K562 (cell line): ENCODE measurements around the gene DNAH8. TPM values are rescaled to one million over a fixed set of nuclear protein-coding genes. Genes with fewer than 3 reads are reported as not detected.

ENCODE experiments used
- ARID2 ChIP-seq: fragments of 450-650 bp; IDR thresholded peaks from 2 replicates; pipeline ENCODE4 v1.6.1; 2017; ENCODE audit warnings: antibody characterized with exemption, mild to moderate bottlenecking
- BCOR ChIP-seq: fragments of 450-650 bp; IDR thresholded peaks from 2 replicates; pipeline ENCODE4 v1.6.1; 2016
- CBX5 ChIP-seq: IDR thresholded peaks from 2 replicates; pipeline ENCODE4 v1.6.1; 2014; ENCODE audit warnings: low read depth, borderline replicate concordance
- HMGN3 ChIP-seq: IDR thresholded peaks from 2 replicates; pipeline ENCODE4 v1.6.1; 2011; ENCODE audit warnings: borderline replicate concordance, low read depth, mild to moderate bottlenecking, mixed read lengths, low read length; ENCODE audit not compliant: insufficient read length; ENCODE audit errors: extremely low read depth
- SP1 ChIP-seq: sonication (generic); formaldehyde crosslinking; IDR thresholded peaks from 2 replicates; pipeline ENCODE4 v1.8.1; 2022; ENCODE audit warnings: mild to moderate bottlenecking, missing genetic modification reagents
- SRF ChIP-seq, 2 experiments: fragments of 250-450, 450-650 bp in 1 of 2; sonication (Bioruptor Pico) in 1 of 2; sonication (generic) in 1 of 2; formaldehyde crosslinking; IDR thresholded peaks; 2 replicates each; pipeline versions ENCODE4 v1.5.0 to v1.5.1; 2020 to 2022; ENCODE audit warnings: mild to moderate bottlenecking in 1 of 2, missing genetic modification reagents in 1 of 2
- TBL1XR1 ChIP-seq, 2 experiments: IDR thresholded peaks; 2 replicates each; pipeline ENCODE4 v1.6.1; 2012; ENCODE audit warnings: improper control_type of control experiment in 2 of 2, low read length in 2 of 2, mild to moderate bottlenecking in 1 of 2
- ZNF121 ChIP-seq: sonication (generic); formaldehyde crosslinking; conservative IDR thresholded peaks from 2 replicates; pipeline ENCODE4 v1.8.0; 2022; ENCODE audit warnings: missing genetic modification reagents
- ZNF184 ChIP-seq: sonication (generic); formaldehyde crosslinking; IDR thresholded peaks from 2 replicates; pipeline ENCODE4 v1.5.0; 2020; ENCODE audit warnings: missing genetic modification reagents
- ZNF507 ChIP-seq: conservative IDR thresholded peaks from 2 replicates; pipeline ENCODE4 v1.6.1; 2017; ENCODE audit warnings: missing genetic modification characterization, missing compliant biosample characterization
- polyA plus RNA-seq, 8 experiments: library from polyadenylated mRNA; depleted of rRNA in 4 of 8; stranded (reverse) in 5 of 8; unstranded in 3 of 8; fragments of >200 nt; fragmentation: Nextera tagmentation in 2 of 8; fragmentation: Illumina TruSeq in 1 of 8; extraction: Ambion mirVana in 2 of 8; extraction: Trizol in 1 of 8; gene quantifications; 2 replicates each; pipeline versions ENCODE4 v1.2.1 to v1.2.3, GENCODE V29; 2011 to 2014; ENCODE audit warnings: inconsistent platforms in 1 of 8, missing spikeins in 1 of 8
- total RNA-seq, 7 experiments: library from RNA; depleted of rRNA in 6 of 7; stranded (reverse); fragments of >200 nt in 6 of 7; fragmentation: Illumina TruSeq in 2 of 7; extraction: Trizol in 2 of 7; gene quantifications; 2 replicates each; pipeline versions ENCODE4 v1.2.1 to v1.2.3, GENCODE V29; 2011 to 2021; ENCODE audit warnings: low replicate concordance in 1 of 7
- TF ChIP-seq, protein P1 (sequence below): fragments of 250-450 bp; sonication (Bioruptor Pico); IDR thresholded peaks from 2 replicates; pipeline ENCODE4 v1.5.1; 2021; ENCODE audit warnings: mild to moderate bottlenecking
- TF ChIP-seq, protein P2 (sequence below): fragments of 250-450 bp; sonication (Bioruptor Pico); IDR thresholded peaks from 2 replicates; pipeline ENCODE4 v1.9.0; 2021; ENCODE audit warnings: mild to moderate bottlenecking, inconsistent platforms
- TF ChIP-seq, protein P3 (sequence below): fragments of 450-650 bp; IDR thresholded peaks from 2 replicates; pipeline ENCODE4 v1.7.1; 2018; ENCODE audit warnings: mild to moderate bottlenecking, low read depth; ENCODE audit not compliant: partially characterized antibody
- TF ChIP-seq, protein P4 (sequence below): fragments of 200-800 bp; sonication (Bioruptor generic); IDR thresholded peaks from 2 replicates; pipeline ENCODE4 v1.6.1; 2017; ENCODE audit warnings: missing genetic modification characterization, missing compliant biosample characterization
- TF ChIP-seq, protein P5 (sequence below), 2 experiments: fragments of 250-450 bp in 1 of 2; fragments of 450-650 bp in 1 of 2; sonication (Bioruptor Pico) in 1 of 2; IDR thresholded peaks; 2 replicates each; pipeline versions ENCODE4 v1.6.1 to v1.8.0; 2016 to 2021; ENCODE audit warnings: mild to moderate bottlenecking in 2 of 2, moderate library complexity in 2 of 2, missing compliant biosample characterization in 1 of 2, missing genetic modification characterization in 1 of 2
- TF ChIP-seq, protein P6 (sequence below), 2 experiments: fragments of 450-650 bp; IDR thresholded peaks; 2 replicates each; pipeline ENCODE4 v1.6.1; 2016

Gene DNAH8
- total and polyA plus RNA-seq, 9 of the 15 experiments (the other 6 are each of a cell fraction or from before 2014, with no cell fraction given): 1.2 to 4.2 (median 2.9) TPM

DNA sequence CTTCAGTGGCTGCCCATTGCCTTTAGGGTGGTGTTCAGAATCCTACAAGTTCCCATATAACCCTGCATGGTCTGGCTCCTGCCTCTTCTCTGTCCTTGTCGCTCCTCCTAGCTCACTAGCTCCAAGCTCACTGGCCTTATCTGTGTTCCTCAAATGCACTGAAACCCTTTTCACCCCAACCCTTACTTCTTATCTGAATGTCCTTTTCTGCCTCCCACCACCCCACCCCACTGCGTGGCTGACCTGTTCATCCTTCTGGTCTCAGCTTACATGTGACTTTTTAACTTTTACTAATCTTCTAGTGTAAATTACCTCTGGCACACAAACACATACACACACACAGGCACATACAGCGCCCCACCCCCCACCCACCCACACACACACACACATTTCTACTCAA lies 292.5 kb downstream of the DNAH8 start (continued):
- TF ChIP-seq, protein P1, sequence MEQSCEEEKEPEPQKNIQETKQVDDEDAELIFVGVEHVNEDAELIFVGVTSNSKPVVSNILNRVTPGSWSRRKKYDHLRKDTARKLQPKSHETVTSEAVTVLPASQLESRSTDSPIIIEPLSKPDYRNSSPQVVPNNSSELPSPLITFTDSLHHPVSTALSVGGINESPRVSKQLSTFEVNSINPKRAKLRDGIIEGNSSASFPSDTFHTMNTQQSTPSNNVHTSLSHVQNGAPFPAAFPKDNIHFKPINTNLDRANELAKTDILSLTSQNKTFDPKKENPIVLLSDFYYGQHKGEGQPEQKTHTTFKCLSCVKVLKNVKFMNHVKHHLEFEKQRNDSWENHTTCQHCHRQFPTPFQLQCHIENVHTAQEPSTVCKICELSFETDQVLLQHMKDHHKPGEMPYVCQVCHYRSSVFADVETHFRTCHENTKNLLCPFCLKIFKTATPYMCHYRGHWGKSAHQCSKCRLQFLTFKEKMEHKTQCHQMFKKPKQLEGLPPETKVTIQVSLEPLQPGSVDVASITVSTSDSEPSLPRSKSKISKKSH: no peak
- TF ChIP-seq SRF (CRISPR knock-in tag; IDR thresholded peaks at IDR 0.05) (no peak), ZNF507 (no peak), TBL1XR1 (IDR thresholded peaks at IDR 0.05; ENCODE audit: low read length in 2 of 2) (peak; percentile 54 to 81; a peak in 3 of 4 replicates), HMGN3 (peak; percentile 41), BCOR (peak; percentile 76), ARID2 (no peak), CBX5 (peak; percentile 40; the same call in 1 of the 2 replicates), ZNF184 (no peak), SP1 (CRISPR knock-in tag) (no peak), ZNF121 (CRISPR knock-in tag) (no peak)
- TF ChIP-seq, protein P2, sequence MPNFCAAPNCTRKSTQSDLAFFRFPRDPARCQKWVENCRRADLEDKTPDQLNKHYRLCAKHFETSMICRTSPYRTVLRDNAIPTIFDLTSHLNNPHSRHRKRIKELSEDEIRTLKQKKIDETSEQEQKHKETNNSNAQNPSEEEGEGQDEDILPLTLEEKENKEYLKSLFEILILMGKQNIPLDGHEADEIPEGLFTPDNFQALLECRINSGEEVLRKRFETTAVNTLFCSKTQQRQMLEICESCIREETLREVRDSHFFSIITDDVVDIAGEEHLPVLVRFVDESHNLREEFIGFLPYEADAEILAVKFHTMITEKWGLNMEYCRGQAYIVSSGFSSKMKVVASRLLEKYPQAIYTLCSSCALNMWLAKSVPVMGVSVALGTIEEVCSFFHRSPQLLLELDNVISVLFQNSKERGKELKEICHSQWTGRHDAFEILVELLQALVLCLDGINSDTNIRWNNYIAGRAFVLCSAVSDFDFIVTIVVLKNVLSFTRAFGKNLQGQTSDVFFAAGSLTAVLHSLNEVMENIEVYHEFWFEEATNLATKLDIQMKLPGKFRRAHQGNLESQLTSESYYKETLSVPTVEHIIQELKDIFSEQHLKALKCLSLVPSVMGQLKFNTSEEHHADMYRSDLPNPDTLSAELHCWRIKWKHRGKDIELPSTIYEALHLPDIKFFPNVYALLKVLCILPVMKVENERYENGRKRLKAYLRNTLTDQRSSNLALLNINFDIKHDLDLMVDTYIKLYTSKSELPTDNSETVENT (CRISPR knock-in tag): no peak
- TF ChIP-seq, protein P3, sequence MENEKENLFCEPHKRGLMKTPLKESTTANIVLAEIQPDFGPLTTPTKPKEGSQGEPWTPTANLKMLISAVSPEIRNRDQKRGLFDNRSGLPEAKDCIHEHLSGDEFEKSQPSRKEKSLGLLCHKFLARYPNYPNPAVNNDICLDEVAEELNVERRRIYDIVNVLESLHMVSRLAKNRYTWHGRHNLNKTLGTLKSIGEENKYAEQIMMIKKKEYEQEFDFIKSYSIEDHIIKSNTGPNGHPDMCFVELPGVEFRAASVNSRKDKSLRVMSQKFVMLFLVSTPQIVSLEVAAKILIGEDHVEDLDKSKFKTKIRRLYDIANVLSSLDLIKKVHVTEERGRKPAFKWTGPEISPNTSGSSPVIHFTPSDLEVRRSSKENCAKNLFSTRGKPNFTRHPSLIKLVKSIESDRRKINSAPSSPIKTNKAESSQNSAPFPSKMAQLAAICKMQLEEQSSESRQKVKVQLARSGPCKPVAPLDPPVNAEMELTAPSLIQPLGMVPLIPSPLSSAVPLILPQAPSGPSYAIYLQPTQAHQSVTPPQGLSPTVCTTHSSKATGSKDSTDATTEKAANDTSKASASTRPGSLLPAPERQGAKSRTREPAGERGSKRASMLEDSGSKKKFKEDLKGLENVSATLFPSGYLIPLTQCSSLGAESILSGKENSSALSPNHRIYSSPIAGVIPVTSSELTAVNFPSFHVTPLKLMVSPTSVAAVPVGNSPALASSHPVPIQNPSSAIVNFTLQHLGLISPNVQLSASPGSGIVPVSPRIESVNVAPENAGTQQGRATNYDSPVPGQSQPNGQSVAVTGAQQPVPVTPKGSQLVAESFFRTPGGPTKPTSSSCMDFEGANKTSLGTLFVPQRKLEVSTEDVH: no peak
- TF ChIP-seq, protein P4, sequence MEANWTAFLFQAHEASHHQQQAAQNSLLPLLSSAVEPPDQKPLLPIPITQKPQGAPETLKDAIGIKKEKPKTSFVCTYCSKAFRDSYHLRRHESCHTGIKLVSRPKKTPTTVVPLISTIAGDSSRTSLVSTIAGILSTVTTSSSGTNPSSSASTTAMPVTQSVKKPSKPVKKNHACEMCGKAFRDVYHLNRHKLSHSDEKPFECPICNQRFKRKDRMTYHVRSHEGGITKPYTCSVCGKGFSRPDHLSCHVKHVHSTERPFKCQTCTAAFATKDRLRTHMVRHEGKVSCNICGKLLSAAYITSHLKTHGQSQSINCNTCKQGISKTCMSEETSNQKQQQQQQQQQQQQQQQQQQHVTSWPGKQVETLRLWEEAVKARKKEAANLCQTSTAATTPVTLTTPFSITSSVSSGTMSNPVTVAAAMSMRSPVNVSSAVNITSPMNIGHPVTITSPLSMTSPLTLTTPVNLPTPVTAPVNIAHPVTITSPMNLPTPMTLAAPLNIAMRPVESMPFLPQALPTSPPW (CRISPR knock-in tag): peak; percentile 86
- TF ChIP-seq, protein P5, sequence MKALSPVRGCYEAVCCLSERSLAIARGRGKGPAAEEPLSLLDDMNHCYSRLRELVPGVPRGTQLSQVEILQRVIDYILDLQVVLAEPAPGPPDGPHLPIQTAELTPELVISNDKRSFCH (CRISPR knock-in tag; IDR thresholded peaks at IDR 0.05): no peak
- TF ChIP-seq, protein P5 (tag; IDR thresholded peaks at IDR 0.05): no peak
- TF ChIP-seq, protein P6, sequence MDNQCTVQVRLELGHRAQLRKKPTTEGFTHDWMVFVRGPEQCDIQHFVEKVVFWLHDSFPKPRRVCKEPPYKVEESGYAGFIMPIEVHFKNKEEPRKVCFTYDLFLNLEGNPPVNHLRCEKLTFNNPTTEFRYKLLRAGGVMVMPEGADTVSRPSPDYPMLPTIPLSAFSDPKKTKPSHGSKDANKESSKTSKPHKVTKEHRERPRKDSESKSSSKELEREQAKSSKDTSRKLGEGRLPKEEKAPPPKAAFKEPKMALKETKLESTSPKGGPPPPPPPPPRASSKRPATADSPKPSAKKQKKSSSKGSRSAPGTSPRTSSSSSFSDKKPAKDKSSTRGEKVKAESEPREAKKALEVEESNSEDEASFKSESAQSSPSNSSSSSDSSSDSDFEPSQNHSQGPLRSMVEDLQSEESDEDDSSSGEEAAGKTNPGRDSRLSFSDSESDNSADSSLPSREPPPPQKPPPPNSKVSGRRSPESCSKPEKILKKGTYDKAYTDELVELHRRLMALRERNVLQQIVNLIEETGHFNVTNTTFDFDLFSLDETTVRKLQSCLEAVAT (IDR thresholded peaks at IDR 0.05): peak in 1 of 2 experiments; percentile 90; a peak in 2 of 4 replicates
